Endothelial cell of umbilical vein (primary cell): ENCODE data around the gene HAL. TPM values are rescaled to one million over a fixed set of nuclear protein-coding genes. Genes with fewer than 3 reads are reported as not detected.

Source experiments
- BruUV-seq: library from RNA; stranded (reverse); fragments of 400-500 nt; replicated peaks from 2 replicates; lab custom pipeline; 2021; lab: Mats Ljungman, UMichigan
- CTCF ChIA-PET: fragments of 300-600, 350-600 bp; sonication (Branson Sonifier 250); formaldehyde crosslinking; loops from one replicate; lab custom pipeline; 2021; ENCODE audit warnings: antibody characterized with exemption, inconsistent platforms; lab: Charles Lee
- POLR2A ChIA-PET: fragments of 300-600, 350-600 bp; sonication (Branson Sonifier 250); formaldehyde crosslinking; loops from one replicate; lab custom pipeline; 2021; ENCODE audit warnings: antibody characterized with exemption, inconsistent platforms; lab: Charles Lee
- DNase-seq: peaks from one replicate; pipeline ENCODE4 v3.0.0-alpha.2; 2011; ENCODE audit warnings: low read depth, low spot score
- FAIRE-seq: peaks from 2 replicates; lab custom pipeline; 2011; peaks lifted over from hg19 to GRCh38; lab: Jason Lieb, UNC
- H2AFZ ChIP-seq: 2 replicates; pipeline ENCODE4 v1.6.0; 2012; ENCODE audit warnings: low read depth, low read length, control low read depth, inconsistent platforms
- H3K27ac ChIP-seq: 2 replicates; pipeline ENCODE4 v1.5.1; 2011; ENCODE audit warnings: low read depth, mild to moderate bottlenecking, control low read depth, low read length, moderate library complexity; ENCODE audit not compliant: insufficient read depth
- H3K27me3 ChIP-seq, 2 experiments: 2 replicates each; pipeline versions ENCODE4 v1.6.0 to v1.6.1; 2011; ENCODE audit warnings: low read length in 2 of 2, mixed read lengths in 1 of 2; ENCODE audit not compliant: control insufficient read depth in 2 of 2, insufficient read depth in 2 of 2
- H3K36me3 ChIP-seq, 2 experiments: 2 replicates in 1 of 2; 3 replicates in 1 of 2; pipeline ENCODE4 v1.5.1; 2011; ENCODE audit warnings: low read length in 2 of 2, mild to moderate bottlenecking in 1 of 2, moderate library complexity in 1 of 2; ENCODE audit not compliant: control insufficient read depth in 2 of 2, insufficient read depth in 2 of 2; ENCODE audit errors: extremely low read depth in 1 of 2
- H3K4me1 ChIP-seq: 3 replicates; pipeline ENCODE4 v1.5.1; 2011; ENCODE audit warnings: mild to moderate bottlenecking, low read length; ENCODE audit not compliant: control insufficient read depth, insufficient read depth; ENCODE audit errors: extremely low read depth
- H3K4me2 ChIP-seq: 2 replicates; pipeline ENCODE4 v1.6.1; 2011; ENCODE audit warnings: low read length, control low read depth, mixed read lengths; ENCODE audit not compliant: insufficient read depth
- H3K4me3 ChIP-seq, 3 experiments: fragments of 200-600 bp in 1 of 3; sonication (generic), shearing (Covaris generic) in 1 of 3; replicated peaks in 1 of 3; 2 replicates each; pipeline ENCODE4 v1.5.1; 2011 to 2016; ENCODE audit warnings: control low read depth in 3 of 3, low read length in 3 of 3, mild to moderate bottlenecking in 2 of 3, inconsistent platforms in 1 of 3, low read depth in 1 of 3, moderate library complexity in 1 of 3; ENCODE audit not compliant: insufficient read depth in 1 of 3
- H3K79me2 ChIP-seq: 2 replicates; pipeline ENCODE4 v1.6.0; 2012; ENCODE audit warnings: low read length, inconsistent platforms; ENCODE audit not compliant: control insufficient read depth, insufficient read depth
- H3K9ac ChIP-seq: replicated peaks from 2 replicates; pipeline ENCODE3; 2011; ENCODE audit warnings: low read length, control low read depth; ENCODE audit not compliant: insufficient read depth; ENCODE audit errors: extremely low read depth
- H3K9me1 ChIP-seq: replicated peaks from 3 replicates; pipeline ENCODE4 v1.6.0; 2011; ENCODE audit warnings: mild to moderate bottlenecking, low read length; ENCODE audit not compliant: control insufficient read depth, insufficient read depth; ENCODE audit errors: extremely low read depth
- H3K9me3 ChIP-seq: replicated peaks from 2 replicates; pipeline ENCODE4 v1.5.1; 2012; ENCODE audit warnings: low read length, inconsistent platforms; ENCODE audit not compliant: control insufficient read depth, insufficient read depth
- H4K20me1 ChIP-seq: replicated peaks from 2 replicates; pipeline ENCODE3; 2011; ENCODE audit warnings: mild to moderate bottlenecking, low read length; ENCODE audit not compliant: control insufficient read depth, insufficient read depth; ENCODE audit errors: extremely low read depth
- EZH2 ChIP-seq: IDR thresholded peaks from 2 replicates; pipeline ENCODE4 v1.6.1; 2012; ENCODE audit warnings: borderline replicate concordance, low read depth, mild to moderate bottlenecking, moderate library complexity, low read length, inconsistent platforms; ENCODE audit not compliant: severe bottlenecking
- FOS ChIP-seq: IDR thresholded peaks from 2 replicates; pipeline ENCODE4 v1.6.1; 2011; ENCODE audit warnings: mild to moderate bottlenecking, low read length, moderate library complexity, borderline replicate concordance; ENCODE audit not compliant: insufficient read depth
- GATA2 ChIP-seq: IDR thresholded peaks from 2 replicates; pipeline ENCODE4 v1.7.0; 2011; ENCODE audit warnings: low read depth, mild to moderate bottlenecking, moderate library complexity, mixed read lengths, low read length; ENCODE audit not compliant: insufficient read length, insufficient read depth
- JUN ChIP-seq: IDR thresholded peaks from 2 replicates; pipeline ENCODE4 v1.6.1; 2011; ENCODE audit warnings: borderline replicate concordance, low read depth; ENCODE audit not compliant: insufficient read length, insufficient read depth
- MYC ChIP-seq: IDR thresholded peaks from one replicate; pipeline ENCODE4 v1.6.1; 2011; ENCODE audit warnings: mild to moderate bottlenecking, low read depth, low read length
- POLR2A ChIP-seq: IDR thresholded peaks from 2 replicates; pipeline ENCODE4 v1.6.1; 2012; ENCODE audit warnings: low read depth, mild to moderate bottlenecking, control low read depth, low read length
- POLR2AphosphoS5 ChIP-seq: IDR thresholded peaks from 2 replicates; pipeline ENCODE4 v1.6.1; 2012; ENCODE audit warnings: low read depth, mild to moderate bottlenecking, control low read depth, low read length, moderate library complexity; ENCODE audit not compliant: insufficient read depth
- dilution Hi-C: fragments of 300-500 bp; cut with MboI; formaldehyde crosslinking; loops from one replicate; pipeline ENCODE4 v1.15.0; 2019; ENCODE audit warnings: low sequenced_read_pairs; ENCODE audit not compliant: extremely low pct_ligation_motif_present
- intact Hi-C: fragments of 100-400 bp; cut with micrococcal nuclease; formaldehyde crosslinking; loops from one replicate; pipeline ENCODE4 v1.10.0; 2022
- polyA plus RNA-seq, 4 experiments: library from polyadenylated mRNA; depleted of rRNA in 3 of 4; stranded (reverse) in 3 of 4; unstranded in 1 of 4; fragments of >200 nt; gene quantifications; 2 replicates each; pipeline versions ENCODE4 v1.2.1 to v1.2.3, GENCODE V29; 2011 to 2012; ENCODE audit warnings: missing spikeins in 1 of 4
- total RNA-seq: library from RNA; stranded (reverse); gene quantifications from 2 replicates; pipeline ENCODE4 v1.2.3, GENCODE V29; 2021
- TF ChIP-seq, protein P1 (sequence below), 2 donors: IDR thresholded peaks; 1 replicate in 1 of 2; 2 replicates in 1 of 2; pipeline ENCODE4 v1.5.1; 2011; ENCODE audit warnings: low read length in 2 of 2, mild to moderate bottlenecking in 2 of 2, moderate library complexity in 2 of 2, control low read depth in 1 of 2, inconsistent platforms in 1 of 2, low read depth in 1 of 2; ENCODE audit not compliant: insufficient read depth in 1 of 2; ENCODE audit errors: extremely low read depth in 1 of 2
- TF ChIP-seq, protein P2 (sequence below): IDR thresholded peaks from 2 replicates; pipeline ENCODE4 v1.6.1; 2011; ENCODE audit not compliant: insufficient read depth, insufficient read length

Gene HAL
- total and polyA plus RNA-seq, 2 donors (not counting 3 experiments of a cell fraction or from before 2014, with no cell fraction given) = 0.18 to 0.62 TPM

DNA sequence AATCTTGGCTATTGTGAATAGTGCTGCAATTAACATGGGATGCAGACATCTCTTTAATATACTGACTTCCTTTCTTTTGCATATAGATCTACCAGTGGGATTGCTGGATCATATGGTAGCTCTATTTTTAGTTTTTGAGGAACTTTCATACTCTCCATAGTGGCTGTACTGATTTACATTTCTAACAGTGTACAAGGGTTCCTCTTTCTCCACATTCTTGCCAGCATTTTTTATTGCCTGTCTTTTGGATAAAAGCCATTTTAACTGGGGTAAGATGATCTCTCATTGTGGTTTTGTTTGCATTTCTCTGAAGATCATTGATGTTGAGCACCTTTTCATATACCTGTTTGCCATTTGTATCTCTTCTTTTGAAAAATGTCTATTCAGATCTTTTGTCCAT, 44.6 kb downstream of the HAL start:
- Histone ChIP-seq H3K4me2 (no peak overlapping the region), H3K27me3 (peaks cover 25 to 45% of the 10 kb centered on the region in 2 experiments), H3K36me3 (no peaks in the 10 kb centered on the region), H3K9me1 (no peaks in the 10 kb centered on the region), H4K20me1 (no peaks in the 10 kb centered on the region), H3K9me3 (no peaks in the 10 kb centered on the region), H3K4me1 (no peaks in the 10 kb centered on the region), H2AFZ (no peak overlapping the region), H3K4me3 (no peak overlapping the region), H3K79me2 (no peaks in the 10 kb centered on the region), H3K9ac (no peak overlapping the region), H3K27ac (no peak overlapping the region)
- dilution Hi-C loops = no loop called here
- BruUV-seq = no TSS peak
- FAIRE-seq (no peak), DNase-seq (no peak)
- ChIA-PET CTCF (no interaction called here), POLR2A (no interaction called here)
- intact Hi-C loops = loop anchor here (5.0 kb wide), 1 partner anchor 34 kb away; no protein-coding TSS in a partner anchor
- TF ChIP-seq EZH2 (no peak), POLR2A (no peak), MYC (no peak), JUN (no peak), FOS (no peak), GATA2 (no peak), POLR2AphosphoS5 (no peak)
- TF ChIP-seq, protein P1, sequence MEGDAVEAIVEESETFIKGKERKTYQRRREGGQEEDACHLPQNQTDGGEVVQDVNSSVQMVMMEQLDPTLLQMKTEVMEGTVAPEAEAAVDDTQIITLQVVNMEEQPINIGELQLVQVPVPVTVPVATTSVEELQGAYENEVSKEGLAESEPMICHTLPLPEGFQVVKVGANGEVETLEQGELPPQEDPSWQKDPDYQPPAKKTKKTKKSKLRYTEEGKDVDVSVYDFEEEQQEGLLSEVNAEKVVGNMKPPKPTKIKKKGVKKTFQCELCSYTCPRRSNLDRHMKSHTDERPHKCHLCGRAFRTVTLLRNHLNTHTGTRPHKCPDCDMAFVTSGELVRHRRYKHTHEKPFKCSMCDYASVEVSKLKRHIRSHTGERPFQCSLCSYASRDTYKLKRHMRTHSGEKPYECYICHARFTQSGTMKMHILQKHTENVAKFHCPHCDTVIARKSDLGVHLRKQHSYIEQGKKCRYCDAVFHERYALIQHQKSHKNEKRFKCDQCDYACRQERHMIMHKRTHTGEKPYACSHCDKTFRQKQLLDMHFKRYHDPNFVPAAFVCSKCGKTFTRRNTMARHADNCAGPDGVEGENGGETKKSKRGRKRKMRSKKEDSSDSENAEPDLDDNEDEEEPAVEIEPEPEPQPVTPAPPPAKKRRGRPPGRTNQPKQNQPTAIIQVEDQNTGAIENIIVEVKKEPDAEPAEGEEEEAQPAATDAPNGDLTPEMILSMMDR (IDR thresholded peaks at IDR 0.05; ENCODE audit: extremely low read depth in 1 of 2, insufficient read depth in 1 of 2, low read depth in 1 of 2, low read length in 2 of 2) = no peak
- TF ChIP-seq, protein P2, sequence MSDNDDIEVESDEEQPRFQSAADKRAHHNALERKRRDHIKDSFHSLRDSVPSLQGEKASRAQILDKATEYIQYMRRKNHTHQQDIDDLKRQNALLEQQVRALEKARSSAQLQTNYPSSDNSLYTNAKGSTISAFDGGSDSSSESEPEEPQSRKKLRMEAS = no peak
